NCI-H1436 (cell line): ENCODE measurements around the gene CTNND2.

ENCODE experiments used
- DNase-seq: peaks from one replicate; lab custom pipeline; 2025; lab: John Stamatoyannopoulos, UW

The CTNND2 gene

GRCh38 chr5:11171236-11171635 lies 733.0 kb downstream of the CTNND2 start:
- no peak for DNase-seq

GRCh38 chr5:11166923-11167322 lies 737.3 kb downstream of the CTNND2 start:
- DNase-seq: no peak

- no peak for DNase-seq
Observed at GRCh38 chr5:11164531-11165294, 739.5 kb downstream of the CTNND2 start.

- DNase-seq: no peak
Observed at GRCh38 chr5:11157132-11157531, 747.1 kb downstream of the CTNND2 start.

GRCh38 chr5:11153670-11154382 lies 750.4 kb downstream of the CTNND2 start:
- DNase-seq: no peak

GRCh38 chr5:11152368-11152767 lies 751.9 kb downstream of the CTNND2 start:
- DNase-seq: no peak

GRCh38 chr5:11150976-11151375 lies 753.3 kb downstream of the CTNND2 start:
- DNase-seq: no peak

GRCh38 chr5:11148810-11149539 lies 755.3 kb downstream of the CTNND2 start:
- DNase-seq: no peak

- DNase-seq: no peak
Observed at GRCh38 chr5:11146171-11146570, 758.1 kb downstream of the CTNND2 start.

- DNase-seq: no peak
Observed at GRCh38 chr5:11143456-11144267, 760.6 kb downstream of the CTNND2 start.

GRCh38 chr5:11139217-11139865 lies 764.9 kb downstream of the CTNND2 start:
- DNase-seq: no peak

GRCh38 chr5:11130131-11130530 lies 774.1 kb downstream of the CTNND2 start:
- no peak for DNase-seq

- DNase-seq: no peak
Observed at GRCh38 chr5:11128021-11128420, 776.2 kb downstream of the CTNND2 start.

- DNase-seq: no peak
Observed at GRCh38 chr5:11126844-11127243, 777.4 kb downstream of the CTNND2 start.

- DNase-seq: no peak
Observed at GRCh38 chr5:11121885-11122284, 782.4 kb downstream of the CTNND2 start.

GRCh38 chr5:11110128-11110527 lies 794.1 kb downstream of the CTNND2 start:
- DNase-seq: no peak

- no peak for DNase-seq
Observed at GRCh38 chr5:11105696-11106095, 798.5 kb downstream of the CTNND2 start.

- DNase-seq: no peak
Observed at GRCh38 chr5:11104651-11105112, 799.6 kb downstream of the CTNND2 start.

- no peak for DNase-seq
Observed at GRCh38 chr5:11104210-11104609, 800.0 kb downstream of the CTNND2 start.

- DNase-seq: no peak
Observed at GRCh38 chr5:11084111-11084510, 820.1 kb downstream of the CTNND2 start.

GRCh38 chr5:11082404-11082945 lies 821.8 kb downstream of the CTNND2 start:
- no peak for DNase-seq
